ENCODE data around the gene PRKCE. TPM values are rescaled to one million over a fixed set of nuclear protein-coding genes. Genes with fewer than 3 reads are reported as not detected.

Gene PRKCE
- total RNA-seq, 1 experiment from 2014 or later: 1.3 TPM

- H3K4ac ChIP-seq (ENCODE audit: low read depth, low read length): no peak overlapping the region
- H3K14ac ChIP-seq (ENCODE audit: insufficient read depth, low read length): no peak overlapping the region
- H3K9me3 Mint-ChIP-seq: peaks cover 10 to 11% of the 10 kb centered on the region in 2 experiments
- no peak overlapping the region for H3K23ac ChIP-seq (ENCODE audit: insufficient read length, low read depth, low read length)
- H2BK12ac ChIP-seq (ENCODE audit: insufficient read length, low read depth, low read length): no peak overlapping the region
- no peak for DNase-seq
- no peaks in the 10 kb centered on the region for H3K23me2 ChIP-seq (ENCODE audit: insufficient read length, low read depth, low read length, poor library complexity, severe bottlenecking)
- no peak overlapping the region for H2AFZ ChIP-seq (ENCODE audit: low read length)
- H3K9ac ChIP-seq (ENCODE audit: extremely low read depth, insufficient read length, low read length): no peak overlapping the region
- TF ChIP-seq CTCF (conservative IDR thresholded peaks at IDR 0.05): no peak
- no peak overlapping the region for H3K56ac ChIP-seq (ENCODE audit: insufficient read length, low read depth, low read length)
- no CpG with 5 or more reads among the region's 4 CpGs for WGBS (ENCODE audit: extremely low coverage, insufficient read length, low lambda C conversion rate)
- peaks cover 4 to 6% of the 10 kb centered on the region in 2 experiments; a peak in 3 of 4 replicates for H3K4me1 Mint-ChIP-seq
- H2BK120ac ChIP-seq (ENCODE audit: low read depth, low read length, poor library complexity, severe bottlenecking): no peak overlapping the region
- H3K9me3 ChIP-seq (ENCODE audit: control insufficient read depth, low read depth, low read length): no peaks in the 10 kb centered on the region
- H2BK15ac ChIP-seq (ENCODE audit: low read depth, low read length): no peak overlapping the region
- H3K27me3 ChIP-seq (ENCODE audit: insufficient read depth, low read length): no peaks in the 10 kb centered on the region
- H3K27ac ChIP-seq (ENCODE audit: insufficient read length, low read depth, low read length): no peak overlapping the region
- no peak overlapping the region for H4K91ac ChIP-seq (ENCODE audit: insufficient read length, low read depth, low read length)
- no peak overlapping the region for H3K18ac ChIP-seq (ENCODE audit: insufficient read length, low read depth, low read length)
- H3T11ph ChIP-seq (ENCODE audit: low read length): no peak overlapping the region
- no peaks in the 10 kb centered on the region for H3K79me1 ChIP-seq (ENCODE audit: insufficient read depth, low read depth, low read length, poor library complexity, severe bottlenecking)
- H2BK20ac ChIP-seq (ENCODE audit: low read depth, low read length, poor library complexity, severe bottlenecking): no peak overlapping the region
- no peak overlapping the region for H4K8ac ChIP-seq (replicated peaks; ENCODE audit: insufficient read length, low read depth, low read length)
- H3K4me1 ChIP-seq (ENCODE audit: insufficient read depth, low read length): no peaks in the 10 kb centered on the region
- no peaks in the 10 kb centered on the region for H4K20me1 ChIP-seq (ENCODE audit: control insufficient read depth, insufficient read depth, insufficient read length)
- no peak overlapping the region for H4K5ac ChIP-seq (ENCODE audit: insufficient read length, low read depth, low read length)
- H3K36me3 Mint-ChIP-seq (ENCODE audit: insufficient read depth in 1 of 3, low read depth in 3 of 3): peaks cover 0 to 10% (median 2%) of the 10 kb centered on the region in 3 experiments; a peak in 4 of 7 replicates
- H3K79me2 ChIP-seq (ENCODE audit: insufficient read depth, low read length): no peaks in the 10 kb centered on the region
- H2BK5ac ChIP-seq (ENCODE audit: insufficient read length, low read length): no peak overlapping the region
- no peak overlapping the region for H2AK5ac ChIP-seq (ENCODE audit: insufficient read length, low read length)
- no peak overlapping the region for H3K4me3 Mint-ChIP-seq
- H3K27me3 Mint-ChIP-seq (ENCODE audit: low read depth): peaks cover 5% of the 10 kb centered on the region
- H3K27ac Mint-ChIP-seq: no peak overlapping the region
- H3K4me2 ChIP-seq (ENCODE audit: insufficient read depth, insufficient read length, low read length): no peak overlapping the region
Observed at GRCh38 chr2:45746888-45747287, 95.4 kb downstream of the PRKCE start.
